Measurements from ENCODE around the gene LYAR.
A peak's percentile ranks its signal among the peaks of the same experiment; 100 is the strongest.

The LYAR gene, protein sequence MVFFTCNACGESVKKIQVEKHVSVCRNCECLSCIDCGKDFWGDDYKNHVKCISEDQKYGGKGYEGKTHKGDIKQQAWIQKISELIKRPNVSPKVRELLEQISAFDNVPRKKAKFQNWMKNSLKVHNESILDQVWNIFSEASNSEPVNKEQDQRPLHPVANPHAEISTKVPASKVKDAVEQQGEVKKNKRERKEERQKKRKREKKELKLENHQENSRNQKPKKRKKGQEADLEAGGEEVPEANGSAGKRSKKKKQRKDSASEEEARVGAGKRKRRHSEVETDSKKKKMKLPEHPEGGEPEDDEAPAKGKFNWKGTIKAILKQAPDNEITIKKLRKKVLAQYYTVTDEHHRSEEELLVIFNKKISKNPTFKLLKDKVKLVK

DNA sequence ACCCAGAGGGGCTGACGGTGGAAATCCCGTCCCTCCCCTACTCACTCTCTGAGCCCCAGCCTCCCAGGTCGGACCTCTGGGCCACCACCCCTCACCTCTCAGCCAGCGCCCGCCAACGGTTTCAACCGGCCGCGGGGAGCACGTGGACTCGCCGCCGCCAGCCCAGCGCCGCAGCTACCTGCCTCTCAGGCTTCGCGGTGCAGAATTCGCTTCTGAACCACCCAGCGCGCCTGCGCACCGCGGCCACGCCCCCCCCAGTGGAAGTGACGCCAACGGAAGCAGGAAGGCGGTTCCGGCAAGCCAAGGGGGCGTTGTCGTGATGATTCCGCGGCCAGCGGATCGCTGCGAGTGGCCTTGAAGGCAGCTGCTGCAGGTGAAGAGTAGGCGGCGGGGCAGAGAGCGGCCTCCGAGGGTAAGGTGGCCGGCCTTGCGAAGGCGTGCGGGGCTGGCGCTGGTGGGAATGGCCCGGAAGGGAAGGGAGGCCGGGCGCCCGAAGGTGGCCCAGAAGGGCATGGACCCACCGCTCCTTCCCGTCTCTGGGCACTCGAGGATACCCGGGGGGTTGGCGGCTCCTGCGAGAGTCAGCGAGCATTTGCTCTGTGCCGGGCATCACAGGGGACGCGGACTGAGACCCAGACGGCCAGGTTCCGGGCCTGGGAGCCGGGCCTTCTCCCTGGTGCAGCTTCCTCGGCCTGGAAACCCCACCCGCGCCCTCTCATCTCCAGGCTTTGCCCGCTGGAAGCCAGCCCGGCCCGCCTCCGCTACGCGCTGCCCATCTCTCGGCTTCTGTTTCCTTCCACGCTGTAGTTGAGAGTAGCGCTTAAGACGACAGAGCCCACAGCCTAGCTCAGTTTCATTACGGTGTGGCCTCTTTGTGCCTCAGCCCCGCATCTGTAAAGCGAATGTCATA is at the start of gene LYAR, which contains the start of gene ZBTB49:
Gene LYAR, minus strand, starts transcription at position 214 of the 910 bp plus-strand sequence. CDS start 6,412 bp downstream, outside the sequence.
Gene ZBTB49, plus strand, starts transcription at position 311 of the 910 bp plus-strand sequence. CDS start 9,695 bp downstream, outside the sequence.
- DNase-seq (ENCODE audit: low read depth in 2 of 2), result peak; percentile 93

DNA sequence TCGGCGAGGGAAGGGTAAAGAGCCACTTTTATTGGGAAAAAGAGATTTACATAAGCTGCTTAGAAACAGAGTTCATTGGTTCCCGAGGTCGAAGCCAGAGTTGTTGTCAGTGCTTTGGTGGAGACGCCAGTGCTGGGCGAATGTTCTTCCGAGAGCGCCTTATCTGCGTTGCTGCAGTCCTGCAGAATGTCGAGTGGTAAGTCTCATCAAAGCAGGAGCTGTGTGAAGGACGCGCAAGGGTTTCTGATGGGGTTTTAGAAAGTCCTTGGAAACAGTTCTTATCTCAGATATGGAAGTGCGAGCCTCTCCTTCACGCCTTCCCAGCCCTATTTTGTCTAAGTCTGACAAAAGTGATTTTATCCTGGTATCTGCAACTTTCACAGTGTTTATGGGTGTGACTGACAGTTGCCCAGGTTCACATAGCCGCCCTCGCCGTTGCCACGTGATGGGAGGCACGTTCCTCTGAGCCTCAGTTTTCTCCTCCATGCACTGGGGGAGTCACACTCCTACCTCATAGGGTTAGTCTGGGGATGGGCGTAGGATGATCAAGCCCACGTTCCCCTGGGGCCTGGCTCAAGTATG is 49.6 kb upstream of the LYAR start:
- no peak for DNase-seq (ENCODE audit: low read depth in 2 of 2)

DNA sequence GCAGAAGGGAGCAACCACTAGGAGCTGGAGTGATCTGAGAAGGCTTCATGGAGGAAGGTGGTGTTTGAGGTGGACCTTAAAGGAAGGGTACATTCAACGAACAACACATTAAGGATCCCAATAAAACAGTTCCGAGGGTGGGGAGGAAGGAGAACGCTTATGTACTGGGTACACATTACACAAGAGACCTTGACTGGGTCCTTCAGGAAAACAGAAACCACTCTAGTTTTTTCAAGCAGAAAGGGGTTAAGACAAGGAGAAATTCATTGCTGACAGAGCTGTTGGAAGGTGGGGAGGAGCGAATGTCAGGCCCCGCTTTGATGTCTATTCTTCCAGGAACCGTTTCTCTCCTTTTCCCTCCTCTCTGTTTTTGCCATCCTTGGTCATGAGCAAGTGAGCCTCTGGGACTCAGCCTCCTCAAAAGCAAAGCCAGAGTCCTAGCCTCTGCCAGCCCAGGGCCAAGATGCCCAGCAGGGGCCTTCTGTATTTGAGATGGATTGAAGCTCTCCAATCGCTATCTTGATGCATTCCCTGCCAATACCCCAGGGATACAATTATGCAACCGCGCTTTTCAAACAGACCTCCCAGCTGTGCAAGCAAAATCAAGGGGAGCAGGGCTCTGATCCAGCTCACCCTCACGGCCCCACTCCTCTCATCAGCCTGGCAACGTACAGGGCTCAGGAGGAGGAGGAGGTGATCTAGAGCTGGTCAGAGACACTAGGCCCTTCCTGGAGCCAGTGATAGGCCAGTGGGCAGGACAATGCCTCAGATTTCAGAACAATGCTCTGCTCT is 48.5 kb upstream of the LYAR start:
- DNase-seq (ENCODE audit: low read depth in 2 of 2), result no peak

DNA sequence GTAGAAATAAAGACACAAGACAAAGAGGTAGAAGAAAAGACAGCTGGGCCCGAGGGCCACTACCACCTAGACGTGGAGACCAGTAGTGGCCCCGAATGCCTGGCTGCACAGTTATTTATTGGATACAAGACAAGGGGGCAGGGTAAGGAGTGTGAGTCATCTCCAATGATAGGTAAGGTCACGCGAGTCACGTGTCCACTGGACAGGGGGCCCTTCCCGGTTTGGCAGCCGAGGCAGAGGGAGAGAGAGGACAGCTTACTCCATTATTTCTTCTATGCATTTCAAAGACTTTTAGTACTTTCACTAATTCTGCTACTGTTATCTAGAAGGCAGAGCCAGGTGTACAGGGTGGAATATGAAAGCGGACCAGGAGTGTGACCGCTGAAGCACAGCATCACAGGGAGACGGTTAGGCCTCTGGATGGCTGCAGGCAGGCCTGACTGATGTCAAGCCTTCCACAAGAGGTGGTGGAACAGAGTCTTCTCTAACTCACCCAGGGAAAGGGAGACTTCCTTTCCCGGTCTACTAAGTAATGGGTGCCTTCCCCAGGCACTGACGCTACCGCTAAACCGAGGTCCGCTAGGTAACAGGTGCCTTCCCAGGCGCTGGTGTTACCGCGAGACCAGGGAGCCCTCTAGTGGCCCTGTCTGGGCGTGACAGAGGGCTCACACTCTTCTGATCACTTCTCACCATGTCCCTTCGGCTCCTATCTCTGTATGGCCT is 45.0 kb upstream of the LYAR start:
- peak; percentile 48 to 63 for DNase-seq (ENCODE audit: low read depth in 2 of 2)

DNA sequence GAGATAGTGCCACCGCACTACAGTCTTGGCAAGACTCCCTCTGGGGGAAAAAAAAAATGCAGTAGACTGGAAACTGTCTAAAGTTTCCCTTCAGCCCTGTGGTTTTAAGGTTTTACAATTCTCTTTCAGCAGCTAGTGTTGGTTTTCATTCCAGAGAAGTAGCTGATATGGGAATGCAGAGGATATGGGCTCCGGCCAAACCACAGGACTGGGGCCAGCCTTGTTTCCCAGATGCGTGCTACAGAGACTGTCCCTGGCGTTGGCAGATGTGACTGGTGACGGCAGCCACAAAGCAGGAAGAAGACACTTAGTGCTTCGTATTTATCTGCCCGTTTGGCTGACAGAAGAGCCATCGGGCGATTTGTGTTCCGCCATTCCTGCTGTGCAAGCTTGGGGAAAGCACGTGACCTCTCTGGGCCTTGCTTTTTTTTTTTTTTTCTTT is 43.3 kb upstream of the LYAR start:
- no peak for DNase-seq (ENCODE audit: low read depth in 2 of 2)

DNA sequence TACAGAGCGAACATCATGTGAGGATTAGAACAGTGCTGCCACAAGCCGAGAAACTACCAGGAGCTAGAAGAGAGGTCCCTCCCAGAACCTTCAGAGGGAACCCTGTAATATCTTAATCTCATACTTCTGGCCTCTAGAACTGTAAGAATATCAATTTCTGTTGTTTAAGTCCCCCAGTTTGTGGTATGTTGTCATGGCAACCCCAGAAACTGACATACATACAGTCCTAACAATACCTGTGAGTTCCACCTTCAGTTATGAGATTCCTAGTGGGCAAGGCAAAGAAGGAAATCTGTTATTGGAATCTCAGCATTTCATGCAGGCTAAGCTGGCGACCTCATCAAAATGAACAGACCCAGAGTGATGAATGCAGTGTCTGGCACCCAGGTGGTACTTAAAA is 42.6 kb upstream of the LYAR start:
- no peak for DNase-seq (ENCODE audit: low read depth in 2 of 2)

DNA sequence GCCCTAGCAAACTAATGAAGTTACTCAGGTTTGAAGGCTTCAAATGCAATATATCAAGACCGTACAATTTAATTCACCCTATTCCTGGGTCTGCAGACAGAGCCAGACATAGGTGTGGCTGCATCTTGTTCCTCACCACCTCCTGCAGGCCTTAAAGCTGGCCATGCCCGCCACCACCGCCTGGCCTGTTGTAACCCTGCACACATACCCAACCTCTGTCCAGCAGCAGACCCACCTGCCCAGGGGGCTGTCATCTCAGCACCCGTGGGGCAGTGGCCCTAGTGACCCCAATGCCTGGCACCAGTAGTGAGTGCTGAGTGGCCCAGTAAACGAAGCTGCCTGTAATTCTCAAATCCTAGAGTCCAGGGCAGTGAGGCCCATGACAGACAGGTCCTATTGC is 40.8 kb upstream of the LYAR start:
- no peak for DNase-seq (ENCODE audit: low read depth in 2 of 2)

DNA sequence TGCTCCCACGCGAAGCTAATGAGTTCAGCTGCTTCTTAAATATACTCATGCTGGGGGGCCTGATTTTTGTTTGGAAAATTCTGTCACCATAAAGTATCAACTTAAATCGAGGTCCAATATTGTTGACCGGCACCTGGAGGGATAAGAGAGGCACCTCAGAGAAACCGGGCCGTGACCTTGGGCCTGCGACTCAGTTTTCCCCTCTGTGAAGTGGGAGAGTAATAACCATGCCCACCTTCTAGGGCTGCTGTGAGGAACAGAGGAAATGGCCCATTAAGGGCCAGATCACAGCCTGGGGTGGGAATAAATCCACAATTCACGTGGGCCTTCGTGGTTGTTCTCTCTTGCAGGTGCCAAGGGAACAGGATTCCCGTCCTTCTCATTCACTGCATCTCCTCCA is 39.5 kb upstream of the LYAR start:
- DNase-seq (ENCODE audit: low read depth in 2 of 2), result no peak

DNA sequence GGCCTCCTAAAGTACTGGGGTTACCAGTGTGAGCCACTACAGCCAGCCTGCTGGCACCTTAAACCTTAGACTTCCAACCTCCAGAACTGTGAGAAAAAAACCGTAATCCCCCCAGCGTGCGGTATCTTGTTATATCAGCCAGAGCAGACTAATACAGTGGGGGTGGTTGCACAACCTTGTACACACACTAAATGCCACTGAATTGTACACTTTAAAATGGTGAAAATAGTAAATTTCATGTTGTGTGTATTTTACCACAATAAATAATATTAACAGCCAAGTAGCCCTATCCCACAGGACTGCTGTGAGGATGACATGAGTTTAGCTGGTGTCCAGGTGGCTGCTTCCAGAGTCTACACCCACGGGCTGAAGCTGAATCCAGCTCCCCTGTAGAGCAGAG is 38.9 kb upstream of the LYAR start:
- DNase-seq (ENCODE audit: low read depth in 2 of 2), result no peak

DNA sequence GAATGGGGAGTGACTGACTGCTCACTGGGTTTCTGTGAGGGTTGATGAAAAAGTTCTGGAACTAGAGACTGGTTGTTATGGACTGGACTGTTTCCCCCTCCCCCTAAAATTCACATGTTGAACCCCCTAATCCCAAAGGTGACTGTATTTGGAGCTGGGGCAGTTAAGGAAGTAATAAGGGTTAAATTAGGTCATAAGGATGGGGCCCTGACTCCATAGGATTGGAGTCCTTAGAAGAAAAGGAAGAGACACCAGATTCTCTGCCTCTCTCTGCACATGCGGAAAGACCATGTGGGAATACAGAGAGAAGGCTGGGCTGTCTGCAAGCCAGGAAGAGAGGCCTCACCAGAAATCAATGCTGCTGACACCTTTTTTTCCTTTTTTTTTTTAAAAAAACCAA is 38.3 kb upstream of the LYAR start:
- DNase-seq (ENCODE audit: low read depth in 2 of 2), result no peak

DNA sequence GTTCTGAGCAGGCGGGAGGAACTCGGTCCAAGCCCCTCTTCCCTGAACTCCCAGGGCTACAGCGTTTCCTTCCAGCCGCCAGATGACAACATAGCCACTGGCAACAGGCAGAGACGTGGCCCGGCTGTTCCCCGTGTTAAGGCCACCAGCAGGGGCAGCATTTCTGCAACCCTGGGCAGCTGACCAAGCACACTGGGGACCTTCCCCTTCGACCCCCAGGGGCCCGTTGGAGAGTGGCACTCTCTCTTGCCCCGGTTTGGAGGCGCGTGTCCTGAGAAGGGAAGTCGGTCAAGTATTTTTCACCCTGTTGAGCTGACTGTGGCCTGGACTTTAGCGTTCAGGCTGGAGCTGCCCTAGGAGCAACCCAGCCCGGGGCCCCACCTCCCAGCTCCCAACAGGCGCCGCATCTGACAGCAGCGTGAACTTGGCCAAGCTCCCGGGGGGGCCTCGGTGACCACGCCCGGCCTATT is 37.7 kb upstream of the LYAR start:
- no peak for DNase-seq (ENCODE audit: low read depth in 2 of 2)

DNA sequence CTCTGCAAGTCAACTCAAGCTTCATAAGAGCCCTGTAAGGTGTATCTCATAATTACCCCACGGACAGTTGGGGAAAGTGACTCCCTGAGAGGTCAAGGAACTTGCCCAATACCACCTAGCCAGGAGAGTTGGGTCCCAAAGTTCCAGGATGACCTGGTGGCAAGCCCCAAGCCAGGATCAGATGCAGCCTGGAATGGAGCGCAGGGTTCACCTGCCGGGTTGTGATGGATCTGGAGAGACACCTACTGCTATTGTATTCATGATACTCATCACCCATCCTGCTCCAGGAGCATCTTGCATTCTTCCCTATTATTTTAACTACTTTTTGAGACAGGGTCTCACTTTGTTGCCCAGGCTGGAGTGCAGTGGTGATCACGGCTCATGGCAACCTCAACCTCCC is 36.2 kb upstream of the LYAR start:
- no peak for DNase-seq (ENCODE audit: low read depth in 2 of 2)

DNA sequence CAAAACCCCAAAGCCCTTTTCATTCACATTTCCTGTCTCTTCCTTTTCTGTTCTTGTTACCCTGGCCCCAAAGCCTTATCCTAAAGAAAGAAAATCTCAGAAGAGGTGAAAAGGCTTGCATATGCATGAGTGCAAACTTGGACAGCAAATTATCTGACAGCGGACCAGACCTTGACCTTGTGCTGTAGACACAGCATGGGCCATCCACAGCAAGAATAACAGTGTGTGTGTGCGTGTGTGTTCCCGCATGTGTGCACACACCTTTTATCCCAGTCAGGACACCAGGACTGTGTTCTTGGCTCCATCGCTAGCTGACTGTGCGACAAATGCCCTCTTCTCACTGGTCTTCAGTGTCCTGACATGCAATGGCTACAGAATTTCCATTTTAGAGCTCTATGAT is 35.4 kb upstream of the LYAR start:
- DNase-seq (ENCODE audit: low read depth in 2 of 2), result no peak

DNA sequence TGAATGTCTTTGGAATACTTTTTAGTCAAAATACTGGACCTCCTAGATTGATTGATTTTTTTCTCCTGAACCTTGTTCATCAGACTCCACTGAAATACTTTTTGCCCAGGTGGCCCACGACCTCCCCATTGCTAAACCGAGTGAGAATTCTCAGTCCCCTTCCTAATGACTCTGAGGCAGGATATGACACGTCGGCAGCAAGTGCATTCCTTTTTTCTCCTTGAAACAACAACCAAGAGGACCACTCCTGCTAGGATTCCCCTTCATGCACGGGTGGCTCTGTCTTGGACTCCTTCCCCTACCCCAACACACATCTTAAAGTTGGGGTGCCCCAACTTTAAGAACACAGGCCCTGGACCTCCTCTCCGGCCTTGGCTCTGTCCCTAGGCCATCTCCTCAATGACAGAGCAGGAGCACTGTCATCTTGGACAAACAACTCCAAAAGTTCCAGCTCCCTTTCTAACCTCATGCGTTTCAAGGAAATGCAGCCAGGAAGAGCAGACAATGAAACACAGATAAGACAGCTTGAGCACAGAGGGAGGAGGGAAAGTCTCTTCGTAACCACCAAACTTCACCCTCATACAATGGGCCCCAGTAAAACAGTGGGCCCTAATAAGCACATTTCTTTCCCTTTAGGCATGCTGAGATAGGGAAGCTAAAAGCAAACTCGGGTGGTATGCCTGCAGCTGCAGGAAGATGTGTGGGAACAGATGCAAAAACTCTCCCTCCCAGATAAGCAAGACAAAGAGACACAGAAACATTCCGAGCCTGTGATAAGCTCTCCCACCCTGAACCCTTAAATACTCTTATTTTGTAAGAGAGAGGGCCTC is 34.0 kb upstream of the LYAR start:
- no peak for DNase-seq (ENCODE audit: low read depth in 2 of 2)

DNA sequence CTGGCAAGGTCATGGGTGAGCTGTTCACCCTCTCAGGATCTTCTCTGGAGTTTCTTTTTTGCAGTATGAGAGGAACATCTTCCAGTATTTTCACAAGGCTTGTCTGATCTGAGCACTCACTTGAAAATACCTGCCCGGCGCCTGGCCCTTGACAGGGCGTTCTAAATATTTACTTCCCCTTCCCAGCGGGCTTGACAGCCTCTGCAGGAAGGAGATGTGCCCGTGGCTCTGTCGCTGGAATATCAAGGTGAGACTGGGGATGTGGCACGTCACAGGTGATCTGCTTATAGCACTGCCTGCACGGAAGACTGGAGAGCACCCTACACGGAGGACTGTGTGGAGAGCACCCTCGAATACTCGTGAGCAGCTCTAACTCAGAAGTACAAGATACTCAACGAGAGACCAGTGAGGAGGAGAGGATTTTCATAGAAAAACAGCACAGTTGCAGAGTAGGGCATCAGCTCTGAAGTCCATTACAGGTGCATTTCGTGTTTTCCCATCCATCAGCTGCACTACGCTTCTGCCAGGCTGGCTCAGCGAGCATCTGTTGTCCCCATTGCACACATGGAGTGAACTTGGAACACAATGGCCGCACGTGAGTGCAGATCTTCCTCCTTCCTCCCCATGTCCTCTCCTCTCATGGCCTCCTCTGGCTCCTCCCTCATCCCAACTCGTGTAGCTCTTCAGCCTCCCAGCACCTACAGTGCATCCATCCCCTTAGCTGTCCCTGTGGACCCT is 32.2 kb upstream of the LYAR start:
- DNase-seq (ENCODE audit: low read depth in 2 of 2), result no peak

DNA sequence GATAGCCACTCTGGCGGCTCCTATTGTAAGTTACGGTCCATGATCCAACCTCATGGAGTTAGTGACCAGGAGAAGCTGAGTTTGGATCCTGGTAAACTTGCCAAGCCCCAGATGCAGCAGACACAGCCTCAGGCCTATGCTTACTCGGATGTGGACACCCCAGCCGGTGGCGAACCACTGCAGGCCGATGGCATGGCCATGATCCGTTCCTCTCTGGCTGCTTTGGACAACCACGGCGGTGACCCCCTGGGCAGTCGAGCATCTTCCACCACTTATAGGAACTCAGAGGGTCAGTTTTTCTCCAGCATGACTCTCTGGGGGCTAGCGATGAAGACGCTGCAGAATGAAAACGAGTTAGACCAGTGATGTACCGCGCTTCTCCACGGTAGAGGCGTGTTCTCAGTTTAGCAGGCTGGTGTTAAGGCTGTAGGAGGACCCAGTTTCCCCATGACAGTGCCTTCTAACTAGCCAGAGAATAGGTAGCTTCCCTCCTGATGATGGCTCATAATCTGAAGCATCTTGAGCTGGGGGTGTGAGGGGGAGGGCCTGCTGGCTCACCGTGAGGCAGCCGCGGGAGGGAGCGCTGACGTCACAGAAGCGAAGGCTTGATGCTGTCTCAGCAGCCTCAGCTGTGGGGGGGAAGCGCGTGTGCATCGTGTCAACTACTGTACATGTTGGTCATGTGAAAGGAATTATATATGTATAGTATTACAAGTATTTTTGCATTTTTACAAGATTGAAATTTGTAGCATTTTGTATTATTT is 31.2 kb upstream of the LYAR start:
- no peak for DNase-seq (ENCODE audit: low read depth in 2 of 2)

DNA sequence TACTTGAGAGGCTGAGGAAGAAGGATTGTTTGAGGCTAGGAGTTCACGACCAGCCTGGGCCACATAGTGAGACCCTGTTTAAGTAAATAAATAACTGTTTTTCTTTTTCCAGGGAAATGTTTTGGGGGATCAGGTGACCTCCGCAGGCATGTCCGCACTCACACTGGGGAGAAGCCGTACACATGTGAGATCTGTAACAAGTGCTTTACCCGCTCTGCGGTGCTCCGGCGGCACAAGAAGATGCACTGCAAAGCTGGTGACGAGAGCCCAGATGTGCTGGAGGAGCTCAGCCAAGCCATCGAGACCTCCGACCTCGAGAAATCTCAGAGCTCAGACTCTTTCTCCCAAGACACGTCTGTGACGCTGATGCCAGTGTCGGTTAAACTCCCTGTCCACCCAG is 30.6 kb upstream of the LYAR start:
- DNase-seq (ENCODE audit: low read depth in 2 of 2), result no peak

DNA sequence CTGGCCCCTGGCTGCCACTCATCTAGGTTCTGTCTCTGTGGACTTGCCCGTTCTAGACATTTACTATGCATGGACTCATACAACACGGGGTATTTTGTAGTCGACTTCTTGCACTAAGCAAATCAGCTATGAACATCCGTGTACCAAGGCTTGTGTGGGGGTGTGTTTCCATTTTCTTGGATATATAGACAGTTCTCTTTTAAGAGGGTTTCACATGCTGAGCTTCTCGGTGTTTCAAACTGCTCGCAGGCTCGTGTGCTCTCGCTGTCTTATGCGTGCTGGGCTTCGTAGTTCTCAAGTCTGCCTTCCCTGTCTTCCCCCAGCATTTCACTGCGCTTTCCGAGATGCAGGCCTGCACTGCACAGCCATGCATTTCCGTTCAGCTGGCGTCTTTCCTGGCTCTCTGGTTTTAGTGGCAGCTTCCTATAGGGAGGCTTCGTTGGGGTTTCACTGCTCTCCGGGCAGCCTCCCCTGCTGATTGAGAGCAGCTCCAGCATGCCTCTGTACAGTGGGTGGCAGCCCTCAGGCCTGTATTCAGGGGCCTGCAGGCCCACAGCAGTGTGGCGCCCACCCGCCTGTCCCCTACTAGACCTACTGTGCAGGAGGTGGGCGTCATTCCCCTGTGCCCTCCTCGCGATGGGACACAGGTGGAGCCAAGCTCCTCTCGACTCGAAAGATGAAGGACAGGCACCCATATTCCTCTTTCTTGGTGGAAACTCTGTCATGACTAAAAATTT is 27.7 kb upstream of the LYAR start:
- no peak for DNase-seq (ENCODE audit: low read depth in 2 of 2)

Data from stimulated activated CD8-positive, alpha-beta memory T cell treated with anti-CD3 and anti-CD28 coated beads, Interleukin-7, amount 100 ng/mL, for 4 hours (primary cell).